Ishikawa (cell line): ENCODE results near the gene VIM.

Experiments used
- CEBPB ChIP-seq: IDR thresholded peaks from 2 replicates; pipeline ENCODE4 v1.6.1; 2012
- CREB1 ChIP-seq: IDR thresholded peaks from 2 replicates; pipeline ENCODE4 v1.6.1; 2012; ENCODE audit warnings: low read depth
- EGR1 ChIP-seq: IDR thresholded peaks from 2 replicates; pipeline ENCODE4 v1.6.1; 2012
- EP300 ChIP-seq: IDR thresholded peaks from 2 replicates; pipeline ENCODE4 v1.6.1; 2012; ENCODE audit warnings: borderline replicate concordance
- FOXM1 ChIP-seq: IDR thresholded peaks from 2 replicates; pipeline ENCODE4 v1.6.1; 2012; ENCODE audit warnings: low read depth, borderline replicate concordance
- RAD21 ChIP-seq: IDR thresholded peaks from 2 replicates; pipeline ENCODE4 v1.6.1; 2012; ENCODE audit warnings: low read depth
- TAF1 ChIP-seq: IDR thresholded peaks from 2 replicates; pipeline ENCODE4 v1.6.1; 2012; ENCODE audit warnings: low read depth, mild to moderate bottlenecking
- TCF12 ChIP-seq: IDR thresholded peaks from 2 replicates; pipeline ENCODE4 v1.6.1; 2012; ENCODE audit warnings: low read depth
- TEAD4 ChIP-seq: IDR thresholded peaks from 2 replicates; pipeline ENCODE4 v1.6.1; 2012
- YY1 ChIP-seq: IDR thresholded peaks from 2 replicates; pipeline ENCODE4 v1.6.1; 2012; ENCODE audit warnings: low read depth
- ZBTB7A ChIP-seq: IDR thresholded peaks from 2 replicates; pipeline ENCODE4 v1.6.1; 2012; ENCODE audit warnings: low read depth
- TF ChIP-seq, protein P1 (sequence below): IDR thresholded peaks from 2 replicates; pipeline ENCODE4 v1.6.1; 2012
- TF ChIP-seq, protein P2 (sequence below): IDR thresholded peaks from 2 replicates; pipeline ENCODE4 v1.6.1; 2012; ENCODE audit warnings: low read depth, mild to moderate bottlenecking
- TF ChIP-seq, protein P3 (sequence below): IDR thresholded peaks from 2 replicates; pipeline ENCODE4 v1.6.1; 2012

DNA sequence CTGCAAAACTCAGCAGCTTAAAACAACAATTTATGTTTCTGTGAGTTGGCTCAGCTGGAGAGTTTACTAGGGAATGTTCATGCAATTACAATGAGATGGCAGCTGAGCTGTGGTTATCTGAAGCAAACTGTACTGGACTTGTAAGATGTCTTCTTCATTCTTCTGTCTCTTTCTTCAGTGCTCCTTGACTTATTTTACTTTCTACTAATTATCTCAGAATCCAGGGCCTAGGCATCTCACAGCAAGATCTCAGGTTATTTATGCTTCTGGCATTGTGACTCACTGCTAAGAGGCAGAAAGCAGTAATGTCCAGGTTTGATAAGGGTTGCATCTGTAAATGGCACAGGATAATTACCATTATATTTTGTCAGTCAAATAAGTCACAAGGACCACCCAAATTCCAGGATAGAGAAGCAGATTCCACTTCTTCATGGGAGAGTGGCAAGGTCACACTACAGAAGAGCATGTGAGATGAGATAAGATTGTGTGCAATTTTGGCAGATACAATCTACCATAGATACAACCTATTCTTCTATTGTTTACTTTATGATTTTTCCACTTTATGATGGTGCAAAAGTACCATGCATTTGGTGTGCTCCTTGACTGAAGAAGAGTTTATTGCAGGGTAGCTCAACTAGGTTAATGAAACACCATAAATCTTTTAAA is 16.8 kb downstream of the VIM start:
- TF ChIP-seq TCF12 (no peak), CEBPB (no peak), EP300 (no peak), TAF1 (no peak), FOXM1 (no peak), YY1 (no peak), EGR1 (no peak), ZBTB7A (no peak), RAD21 (no peak), TEAD4 (no peak), CREB1 (no peak)
- TF ChIP-seq, protein P1, sequence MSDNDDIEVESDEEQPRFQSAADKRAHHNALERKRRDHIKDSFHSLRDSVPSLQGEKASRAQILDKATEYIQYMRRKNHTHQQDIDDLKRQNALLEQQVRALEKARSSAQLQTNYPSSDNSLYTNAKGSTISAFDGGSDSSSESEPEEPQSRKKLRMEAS, result no peak
- TF ChIP-seq, protein P2, sequence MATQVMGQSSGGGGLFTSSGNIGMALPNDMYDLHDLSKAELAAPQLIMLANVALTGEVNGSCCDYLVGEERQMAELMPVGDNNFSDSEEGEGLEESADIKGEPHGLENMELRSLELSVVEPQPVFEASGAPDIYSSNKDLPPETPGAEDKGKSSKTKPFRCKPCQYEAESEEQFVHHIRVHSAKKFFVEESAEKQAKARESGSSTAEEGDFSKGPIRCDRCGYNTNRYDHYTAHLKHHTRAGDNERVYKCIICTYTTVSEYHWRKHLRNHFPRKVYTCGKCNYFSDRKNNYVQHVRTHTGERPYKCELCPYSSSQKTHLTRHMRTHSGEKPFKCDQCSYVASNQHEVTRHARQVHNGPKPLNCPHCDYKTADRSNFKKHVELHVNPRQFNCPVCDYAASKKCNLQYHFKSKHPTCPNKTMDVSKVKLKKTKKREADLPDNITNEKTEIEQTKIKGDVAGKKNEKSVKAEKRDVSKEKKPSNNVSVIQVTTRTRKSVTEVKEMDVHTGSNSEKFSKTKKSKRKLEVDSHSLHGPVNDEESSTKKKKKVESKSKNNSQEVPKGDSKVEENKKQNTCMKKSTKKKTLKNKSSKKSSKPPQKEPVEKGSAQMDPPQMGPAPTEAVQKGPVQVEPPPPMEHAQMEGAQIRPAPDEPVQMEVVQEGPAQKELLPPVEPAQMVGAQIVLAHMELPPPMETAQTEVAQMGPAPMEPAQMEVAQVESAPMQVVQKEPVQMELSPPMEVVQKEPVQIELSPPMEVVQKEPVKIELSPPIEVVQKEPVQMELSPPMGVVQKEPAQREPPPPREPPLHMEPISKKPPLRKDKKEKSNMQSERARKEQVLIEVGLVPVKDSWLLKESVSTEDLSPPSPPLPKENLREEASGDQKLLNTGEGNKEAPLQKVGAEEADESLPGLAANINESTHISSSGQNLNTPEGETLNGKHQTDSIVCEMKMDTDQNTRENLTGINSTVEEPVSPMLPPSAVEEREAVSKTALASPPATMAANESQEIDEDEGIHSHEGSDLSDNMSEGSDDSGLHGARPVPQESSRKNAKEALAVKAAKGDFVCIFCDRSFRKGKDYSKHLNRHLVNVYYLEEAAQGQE, result no peak
- TF ChIP-seq, protein P3, sequence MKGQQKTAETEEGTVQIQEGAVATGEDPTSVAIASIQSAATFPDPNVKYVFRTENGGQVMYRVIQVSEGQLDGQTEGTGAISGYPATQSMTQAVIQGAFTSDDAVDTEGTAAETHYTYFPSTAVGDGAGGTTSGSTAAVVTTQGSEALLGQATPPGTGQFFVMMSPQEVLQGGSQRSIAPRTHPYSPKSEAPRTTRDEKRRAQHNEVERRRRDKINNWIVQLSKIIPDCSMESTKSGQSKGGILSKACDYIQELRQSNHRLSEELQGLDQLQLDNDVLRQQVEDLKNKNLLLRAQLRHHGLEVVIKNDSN, result no peak
